ENCODE results near the gene CNOT8.
"Not testable (repeated sequence)": the region's sequence is repeated elsewhere in the genome, so short reads cannot be mapped to it uniquely, and the experiment has no call there.

CNOT8 gene

DNA sequence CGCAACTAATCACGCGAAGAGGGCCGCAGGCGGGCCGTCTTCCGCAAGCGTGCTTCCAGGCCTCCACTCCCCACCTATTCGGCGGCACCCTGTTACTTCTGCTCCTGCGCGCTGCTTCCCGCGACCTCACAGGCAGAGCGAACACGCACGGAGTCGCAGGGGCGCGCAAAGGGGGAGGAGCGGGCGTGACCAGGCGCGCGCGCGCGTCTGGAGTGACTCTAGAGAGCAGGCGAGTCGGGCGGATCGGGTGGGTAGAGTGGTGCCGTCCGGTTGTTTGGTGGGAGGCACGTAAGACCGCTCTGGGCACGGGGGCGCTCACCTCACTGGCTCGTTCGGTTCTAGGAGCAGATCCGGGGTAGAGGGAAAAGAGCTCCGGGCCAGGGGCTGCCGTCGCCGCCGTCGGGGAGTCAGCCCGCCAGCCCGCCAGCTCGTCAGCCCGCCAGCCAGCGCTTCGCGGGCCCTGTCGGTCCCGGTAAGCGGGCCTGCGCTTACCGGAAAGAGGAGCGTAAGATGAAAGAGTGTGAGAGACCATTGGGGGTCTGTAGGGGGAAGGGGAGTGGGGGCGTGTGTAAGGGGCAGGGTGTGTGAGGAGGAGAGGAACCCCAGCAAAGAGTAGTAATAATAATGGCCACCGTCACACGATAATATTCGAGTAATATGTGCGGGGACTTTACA lies at the start of gene CNOT8:
TSS of gene CNOT8 (plus strand) at position 331 of the 675 bp plus-strand sequence. CDS start 4,652 bp downstream, outside the sequence.
- peak; percentile 98 for DNase-seq

GRCh38 chr5:154811239-154811638 lies 47.2 kb upstream of the CNOT8 start:
- DNase-seq: no peak

GRCh38 chr5:154811653-154812465 lies 46.6 kb upstream of the CNOT8 start:
- DNase-seq: peak; percentile 57

GRCh38 chr5:154813158-154813557 lies 45.3 kb upstream of the CNOT8 start:
- DNase-seq: no peak

DNA sequence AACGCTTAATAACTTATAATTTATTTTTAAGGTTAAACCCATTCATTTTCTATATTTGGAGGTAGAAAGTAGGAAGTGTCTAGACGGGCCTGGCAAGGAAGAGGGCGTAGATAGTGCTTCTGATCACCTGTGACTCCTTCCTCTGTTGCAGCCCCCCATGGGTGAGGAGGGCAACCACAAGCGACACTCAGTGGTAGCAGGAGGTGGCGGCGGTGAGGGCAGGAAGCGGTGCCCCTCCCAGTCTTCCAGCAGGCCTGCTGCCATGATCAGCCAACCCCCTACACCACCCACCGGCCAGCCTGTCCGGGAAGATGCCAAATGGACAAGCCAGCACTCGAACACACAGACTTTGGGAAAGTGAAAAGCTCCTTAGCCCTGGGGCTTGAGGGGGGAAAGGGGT lies 44.7 kb upstream of the CNOT8 start:
- DNase-seq: no peak

- DNase-seq: no peak
These were observed 43.4 kb upstream of the CNOT8 start for GRCh38 chr5:154815025-154815424.

- no peak for DNase-seq
These were observed 42.7 kb upstream of the CNOT8 start for GRCh38 chr5:154815684-154816247.

DNA sequence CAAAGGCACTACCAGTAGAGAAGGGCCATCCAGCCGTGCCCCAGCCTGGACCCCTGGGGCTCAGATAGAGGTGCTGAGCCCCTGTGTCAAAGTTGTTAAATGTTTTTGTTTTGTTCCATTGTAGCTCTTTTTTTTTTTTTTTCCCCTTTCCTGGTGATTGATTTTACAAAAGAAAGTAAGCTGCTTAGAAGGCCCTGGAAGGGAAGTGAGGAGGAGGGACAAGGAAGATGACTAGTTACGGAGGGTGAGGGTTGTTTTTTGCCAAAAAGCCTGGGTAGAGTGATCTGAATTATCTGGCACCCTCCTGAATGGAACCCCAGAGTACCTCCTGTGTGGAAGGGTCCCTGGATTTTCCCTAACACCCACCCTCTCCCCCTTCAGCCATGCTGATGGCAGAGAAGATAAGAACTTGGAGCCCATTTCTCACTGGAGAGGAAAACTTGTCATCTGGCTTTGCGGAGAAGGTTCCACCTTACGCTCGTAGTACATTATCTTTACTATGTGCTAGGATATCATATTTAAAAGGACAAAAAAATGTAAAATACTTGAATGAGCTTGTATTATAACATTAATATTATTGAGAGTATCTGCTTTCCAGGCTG lies 41.4 kb upstream of the CNOT8 start:
- DNase-seq: no peak

DNA sequence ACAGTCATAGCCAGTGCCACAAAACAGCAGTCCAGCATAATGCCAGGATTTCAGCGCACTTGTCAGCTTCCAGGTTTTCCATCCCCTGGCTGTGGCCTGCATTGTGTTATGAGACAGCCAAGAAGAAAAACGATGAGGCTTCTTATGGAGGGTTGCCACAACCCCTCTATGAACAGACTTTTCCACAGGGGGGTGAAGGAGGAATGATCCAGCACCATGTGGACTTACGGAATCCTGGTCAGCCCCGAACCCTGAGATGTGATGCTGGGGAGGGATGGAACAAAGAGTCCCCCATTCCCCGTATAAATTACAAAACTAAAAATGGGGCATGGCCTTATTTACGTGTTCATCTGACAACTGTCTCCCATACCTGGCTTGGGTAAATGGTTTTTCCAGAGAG lies 40.6 kb upstream of the CNOT8 start:
- no peak for DNase-seq

DNA sequence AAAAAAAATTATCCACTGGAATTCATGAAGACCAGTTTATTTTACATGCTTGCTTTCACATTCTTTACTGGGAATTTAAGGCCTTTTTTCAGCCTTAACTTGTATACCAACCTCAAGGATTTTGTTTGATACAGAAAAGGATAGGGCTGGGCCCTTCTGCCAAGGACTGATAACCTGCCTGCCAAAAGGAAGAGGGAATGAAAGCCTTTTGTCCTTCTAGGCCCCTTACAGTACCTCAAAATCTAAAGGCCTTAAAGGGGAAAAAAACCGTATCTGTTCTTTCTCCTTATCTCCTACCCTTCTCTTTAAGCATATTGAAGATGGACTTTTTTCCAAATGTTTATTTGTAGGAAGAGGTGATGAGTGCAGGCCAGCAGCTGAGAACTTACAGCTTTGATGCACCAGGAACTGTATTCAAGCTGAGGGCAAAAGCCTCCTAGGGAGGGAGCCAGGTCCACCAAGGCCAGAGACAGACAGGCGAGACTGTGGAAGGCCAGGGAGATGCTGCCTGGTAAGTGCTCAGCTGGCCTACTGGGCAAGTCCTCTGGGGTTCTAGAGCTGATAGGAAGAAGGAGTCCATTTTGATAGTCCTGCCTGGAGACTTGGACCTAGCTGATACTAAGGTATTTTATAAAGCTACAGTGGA lies 39.8 kb upstream of the CNOT8 start:
- no peak for DNase-seq

GRCh38 chr5:154819546-154819945 lies 38.9 kb upstream of the CNOT8 start:
- DNase-seq: no peak

- no peak for DNase-seq
These were observed 38.0 kb upstream of the CNOT8 start for GRCh38 chr5:154820383-154820782.

DNA sequence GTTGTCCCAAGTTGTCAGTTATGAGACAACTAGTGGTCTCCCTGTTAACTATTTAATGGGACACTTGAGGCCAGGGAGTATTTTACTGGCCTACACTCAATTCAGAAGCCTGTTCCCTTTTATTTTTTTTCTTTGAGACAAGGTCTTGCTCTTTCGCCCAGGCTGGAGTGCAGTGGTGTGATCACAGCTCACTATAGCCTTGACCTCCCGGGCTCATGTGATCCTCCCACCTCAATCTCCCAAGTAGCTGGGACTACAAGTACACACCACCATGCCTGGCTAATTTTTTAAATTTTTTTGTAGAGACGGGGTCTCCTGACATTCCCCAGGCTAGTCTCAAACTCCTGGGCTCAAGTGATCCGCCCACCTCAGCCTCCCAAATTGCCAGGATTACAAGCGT lies 35.5 kb upstream of the CNOT8 start:
- not testable (repeated sequence) for DNase-seq

- DNase-seq: no peak
These were observed 34.8 kb upstream of the CNOT8 start for GRCh38 chr5:154823605-154824004.

DNA sequence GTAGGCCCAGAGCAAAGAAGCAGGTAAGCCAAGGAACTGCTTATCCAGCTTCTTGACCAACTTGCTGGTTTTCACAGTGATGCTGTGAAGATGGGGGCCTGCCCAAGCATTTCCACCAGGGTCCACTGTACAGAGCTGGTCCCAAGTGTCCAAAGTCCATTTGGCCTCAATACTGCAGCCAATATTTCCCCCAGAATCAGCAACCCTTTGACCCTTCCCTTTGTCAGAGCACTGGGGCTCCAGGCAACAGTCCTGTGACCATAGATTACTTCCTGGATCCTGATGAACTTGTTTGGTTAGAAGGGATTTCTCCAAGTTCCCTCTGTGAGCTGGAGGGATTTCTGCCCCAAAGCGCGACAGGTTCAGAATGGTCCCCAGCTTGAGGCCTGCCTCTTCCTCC lies 34.4 kb upstream of the CNOT8 start:
- DNase-seq: no peak

GRCh38 chr5:154829181-154829588 lies 29.2 kb upstream of the CNOT8 start:
- no peak for DNase-seq

DNA sequence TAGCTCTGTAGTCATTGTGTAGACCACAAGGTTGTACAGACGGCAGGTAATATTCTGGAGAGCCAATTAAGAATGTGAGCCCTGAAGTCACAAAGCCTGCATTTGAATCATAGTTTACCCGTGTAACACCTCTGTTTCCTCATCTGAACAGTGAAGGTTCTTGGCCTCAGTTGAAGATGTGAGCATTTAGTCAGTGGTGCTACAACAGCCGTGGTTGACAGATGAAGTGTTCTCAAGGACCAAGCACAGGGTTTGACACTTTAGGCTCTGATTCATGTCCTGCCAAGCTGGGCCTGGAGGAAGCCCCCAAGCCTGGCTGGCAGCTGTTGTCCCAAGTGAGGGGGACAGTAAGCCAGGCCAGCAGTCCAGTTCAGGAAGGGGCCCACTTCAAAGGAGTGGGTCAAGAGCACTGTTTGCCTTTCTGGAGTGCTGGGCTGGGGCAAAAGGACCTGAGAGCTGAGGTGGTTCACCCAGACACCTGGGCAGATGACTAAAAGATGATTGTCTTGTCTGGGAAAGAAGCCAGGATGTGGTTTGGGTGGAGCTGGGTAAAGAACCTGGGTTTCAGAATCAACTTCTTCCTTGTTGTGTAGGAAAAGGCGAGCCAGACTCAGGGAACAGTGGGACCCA lies 28.7 kb upstream of the CNOT8 start:
- no peak for DNase-seq

GRCh38 chr5:154830219-154830595 lies 28.2 kb upstream of the CNOT8 start:
- no peak for DNase-seq

GRCh38 chr5:154830596-154830995 lies 27.8 kb upstream of the CNOT8 start:
- DNase-seq: no peak

DNA sequence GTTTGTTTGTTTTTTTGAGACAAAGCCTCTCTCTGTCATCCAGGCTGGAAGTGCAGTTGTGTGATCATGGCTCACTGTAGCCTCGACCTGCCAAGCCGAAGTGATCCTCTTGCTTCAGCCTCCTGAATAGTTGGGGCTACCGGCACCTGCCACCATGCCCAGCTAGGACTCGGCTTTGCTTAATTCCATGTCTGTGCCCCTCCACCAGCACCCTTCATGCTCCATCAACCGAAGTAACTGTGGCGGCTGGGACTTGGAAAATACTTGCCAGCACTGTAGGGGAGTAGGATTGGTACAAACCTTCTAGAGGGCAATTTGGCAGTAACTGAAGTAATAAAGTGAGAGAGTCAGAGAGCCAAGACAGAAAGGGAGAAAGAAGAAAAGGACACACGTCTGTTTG lies 27.0 kb upstream of the CNOT8 start:
- no peak for DNase-seq

- not testable (repeated sequence) for DNase-seq
These were observed 25.6 kb upstream of the CNOT8 start for GRCh38 chr5:154832804-154833203.

- no peak for DNase-seq
These were observed 24.4 kb upstream of the CNOT8 start for GRCh38 chr5:154834053-154834452.

DNA sequence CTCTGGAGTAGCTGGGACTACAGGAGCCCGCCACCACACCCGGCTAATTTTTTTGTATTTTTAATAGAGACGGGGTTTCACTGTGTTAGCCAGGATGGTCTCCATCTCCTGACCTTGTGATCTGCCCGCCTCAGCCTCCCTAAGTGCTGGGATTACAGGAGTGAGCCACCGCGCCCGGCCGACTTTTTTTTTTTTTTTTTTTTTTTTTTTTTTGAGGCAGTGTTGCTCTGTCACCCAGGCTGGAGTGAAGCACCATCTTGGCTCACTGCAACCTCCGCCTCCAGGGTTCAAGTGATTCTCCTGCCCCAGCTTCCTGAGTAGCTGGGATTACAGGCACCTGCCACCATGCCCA lies 22.8 kb upstream of the CNOT8 start:
- not testable (repeated sequence) for DNase-seq
